Keratinocyte (primary cell): ENCODE measurements around the gene POLR1G.

ENCODE experiments used
- EZH2 ChIP-seq: IDR thresholded peaks from one replicate; pipeline ENCODE4 v1.6.1; 2012; ENCODE audit warnings: inconsistent platforms, mild to moderate bottlenecking, low read length, moderate library complexity
- TF ChIP-seq, protein P1 (sequence below), 3 experiments: IDR thresholded peaks in 1 of 3; conservative IDR thresholded peaks in 1 of 3; optimal IDR thresholded peaks in 1 of 3; 2 replicates in 2 of 3; 3 replicates in 1 of 3; pipeline versions ENCODE3 to v1.5.1; 2011; ENCODE audit warnings: low read length in 3 of 3, mild to moderate bottlenecking in 3 of 3, moderate library complexity in 2 of 3, control low read depth in 1 of 3, inconsistent platforms in 1 of 3; ENCODE audit not compliant: insufficient read depth in 2 of 3; ENCODE audit errors: extremely low read depth in 1 of 3

DNA sequence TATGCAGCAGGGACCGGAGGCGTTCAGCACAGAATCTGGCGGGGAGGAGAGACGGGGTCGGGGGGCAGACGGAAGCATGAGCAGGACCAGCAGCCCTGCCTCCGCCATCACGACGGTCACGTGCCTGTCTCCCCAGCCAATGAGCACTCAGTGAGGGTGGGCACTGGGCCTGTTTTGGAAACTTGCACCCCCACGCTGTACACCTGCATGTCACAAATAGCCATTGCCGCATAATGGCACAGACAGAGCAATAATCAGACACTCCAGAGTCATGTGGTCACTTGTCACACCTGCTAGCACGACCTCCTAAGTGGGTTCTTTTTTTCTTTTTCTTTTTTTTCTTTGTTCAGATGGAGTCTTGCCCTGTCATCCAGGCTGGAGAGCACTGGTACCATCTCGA is 44.8 kb upstream of the POLR1G start:
- TF ChIP-seq, protein P1, sequence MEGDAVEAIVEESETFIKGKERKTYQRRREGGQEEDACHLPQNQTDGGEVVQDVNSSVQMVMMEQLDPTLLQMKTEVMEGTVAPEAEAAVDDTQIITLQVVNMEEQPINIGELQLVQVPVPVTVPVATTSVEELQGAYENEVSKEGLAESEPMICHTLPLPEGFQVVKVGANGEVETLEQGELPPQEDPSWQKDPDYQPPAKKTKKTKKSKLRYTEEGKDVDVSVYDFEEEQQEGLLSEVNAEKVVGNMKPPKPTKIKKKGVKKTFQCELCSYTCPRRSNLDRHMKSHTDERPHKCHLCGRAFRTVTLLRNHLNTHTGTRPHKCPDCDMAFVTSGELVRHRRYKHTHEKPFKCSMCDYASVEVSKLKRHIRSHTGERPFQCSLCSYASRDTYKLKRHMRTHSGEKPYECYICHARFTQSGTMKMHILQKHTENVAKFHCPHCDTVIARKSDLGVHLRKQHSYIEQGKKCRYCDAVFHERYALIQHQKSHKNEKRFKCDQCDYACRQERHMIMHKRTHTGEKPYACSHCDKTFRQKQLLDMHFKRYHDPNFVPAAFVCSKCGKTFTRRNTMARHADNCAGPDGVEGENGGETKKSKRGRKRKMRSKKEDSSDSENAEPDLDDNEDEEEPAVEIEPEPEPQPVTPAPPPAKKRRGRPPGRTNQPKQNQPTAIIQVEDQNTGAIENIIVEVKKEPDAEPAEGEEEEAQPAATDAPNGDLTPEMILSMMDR (optimal IDR thresholded peaks at IDR 0.05 in 1 of 3, IDR thresholded peaks at IDR 0.05 in 1 of 3, conservative IDR thresholded peaks at IDR 0.05 in 1 of 3; ENCODE audit: extremely low read depth in 1 of 3, insufficient read depth in 2 of 3, low read length in 3 of 3): no peak
- no peak for TF ChIP-seq EZH2
